Activated T-cell treated with anti-CD3 and anti-CD28 coated beads, Interleukin-2, amount 50 U/mL, for 4 hours (primary cell): Measurements from ENCODE around the gene EVI5. TPM values are rescaled to one million over a fixed set of nuclear protein-coding genes. Genes with fewer than 3 reads are reported as not detected.
"Not testable (repeated sequence)": the region's sequence is repeated elsewhere in the genome, so short reads cannot be mapped to it uniquely, and the experiment has no call there.

Experiments
- ATAC-seq, 2 donors: fragments of 200-7000 bp; cut with Tn5 transposase; one replicate each; pipeline ENCODE4 v1.10.0; 2021
- DNase-seq: peaks from one replicate; pipeline ENCODE4 v3.0.0-alpha.2; 2020
- H3K27me3 Mint-ChIP-seq: one replicate; pipeline ENCODE4 v1.8.0; 2021; ENCODE audit warnings: low read depth, mixed read lengths
- H3K36me3 Mint-ChIP-seq: one replicate; pipeline ENCODE4 v1.8.0; 2022; ENCODE audit warnings: mixed read lengths; ENCODE audit not compliant: insufficient read depth
- H3K4me1 Mint-ChIP-seq: one replicate; pipeline ENCODE4 v1.8.0; 2021; ENCODE audit warnings: low read depth, mixed read lengths
- H3K4me3 Mint-ChIP-seq: one replicate; pipeline ENCODE4 v1.8.0; 2021; ENCODE audit warnings: mild to moderate bottlenecking, moderate library complexity, mixed read lengths
- H3K9me3 Mint-ChIP-seq: one replicate; pipeline ENCODE4 v1.8.0; 2021; ENCODE audit warnings: mixed read lengths
- total RNA-seq, 3 donors: library from RNA; stranded (reverse); gene quantifications; one replicate each; pipeline ENCODE4 v1.2.1, GENCODE V29; 2021

Gene EVI5
- total RNA-seq, 3 donors from 2014 or later, result 28.7 to 32.9 (median 29.8) TPM

DNA sequence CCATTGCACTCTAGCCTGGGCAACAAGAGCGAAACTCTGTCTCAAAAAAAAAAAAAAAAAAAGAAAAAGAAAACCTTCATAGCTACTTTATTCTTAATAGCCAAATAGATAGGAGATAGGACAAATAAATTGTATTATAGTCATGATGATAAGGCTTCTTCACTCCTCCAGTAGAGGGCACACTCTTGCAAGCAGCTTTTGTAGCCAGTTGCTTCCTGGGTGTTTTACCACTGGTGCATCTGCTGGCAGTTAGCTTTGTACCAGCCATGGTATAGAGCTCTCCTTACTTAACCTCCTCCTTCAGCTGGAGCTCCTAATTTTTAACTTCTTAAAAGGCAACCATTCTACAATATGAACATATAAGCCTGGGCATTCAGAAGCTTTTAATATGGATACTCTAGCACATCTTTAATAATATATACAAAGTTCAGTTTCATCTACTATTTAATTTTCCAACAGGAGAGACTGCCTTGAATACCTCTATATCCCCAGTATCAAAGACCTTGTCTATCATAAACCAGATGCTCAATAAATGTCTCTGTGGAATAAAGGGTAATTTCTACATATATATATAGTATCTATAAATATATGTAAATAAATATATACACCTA lies 35.8 kb downstream of the EVI5 start:
- H3K9me3 Mint-ChIP-seq, result no peaks in the 10 kb centered on the region
- H3K36me3 Mint-ChIP-seq, result no peaks in the 10 kb centered on the region
- no peak overlapping the region for H3K4me3 Mint-ChIP-seq
- peak; percentile 7 for DNase-seq
- peaks cover 2% of the 10 kb centered on the region for H3K4me1 Mint-ChIP-seq
- no peaks in the 10 kb centered on the region for H3K27me3 Mint-ChIP-seq
- peak; percentile 55 to 58 for ATAC-seq

GRCh38 chr1:92748138-92748537 lies 36.8 kb downstream of the EVI5 start:
- no peak for DNase-seq
- H3K36me3 Mint-ChIP-seq, result no peaks in the 10 kb centered on the region
- H3K4me3 Mint-ChIP-seq, result no peak overlapping the region
- H3K4me1 Mint-ChIP-seq, result peaks cover 2% of the 10 kb centered on the region
- no peak for ATAC-seq
- no peaks in the 10 kb centered on the region for H3K9me3 Mint-ChIP-seq
- no peaks in the 10 kb centered on the region for H3K27me3 Mint-ChIP-seq

- no peaks in the 10 kb centered on the region for H3K36me3 Mint-ChIP-seq
- ATAC-seq, result no peak
- no peak for DNase-seq
- no peaks in the 10 kb centered on the region for H3K27me3 Mint-ChIP-seq
- peaks cover under 1% of the 10 kb centered on the region for H3K4me1 Mint-ChIP-seq
- H3K9me3 Mint-ChIP-seq, result no peaks in the 10 kb centered on the region
- no peak overlapping the region for H3K4me3 Mint-ChIP-seq
Measured at GRCh38 chr1:92747735-92748134, 37.2 kb downstream of the EVI5 start.

DNA sequence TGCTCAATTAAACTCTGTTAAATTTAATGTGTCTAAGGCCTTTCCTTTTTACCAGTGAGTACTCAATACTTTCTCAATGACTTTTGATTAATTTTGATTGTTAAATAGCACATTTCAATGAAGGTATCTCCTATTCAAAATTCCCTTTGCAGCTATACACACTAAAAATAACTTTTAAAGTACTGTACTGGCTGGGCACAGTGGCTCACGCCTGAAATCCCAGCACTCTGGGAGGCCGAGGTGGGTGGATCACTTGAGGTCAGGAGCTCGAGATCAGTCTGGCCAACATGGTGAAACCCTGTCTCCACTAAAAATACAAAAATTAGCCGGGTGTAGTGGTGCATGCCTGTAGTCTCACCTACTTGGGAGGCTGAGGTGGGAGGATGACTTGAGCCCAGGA lies 38.7 kb downstream of the EVI5 start:
- H3K36me3 Mint-ChIP-seq, ATAC-seq, H3K4me3 Mint-ChIP-seq, H3K9me3 Mint-ChIP-seq, DNase-seq, H3K4me1 Mint-ChIP-seq, H3K27me3 Mint-ChIP-seq: not testable (repeated sequence)

- Mint-ChIP-seq H3K27me3 (peaks cover 7% of the 10 kb centered on the region), H3K4me3 (no peak overlapping the region), H3K4me1 (no peaks in the 10 kb centered on the region), H3K36me3 (no peaks in the 10 kb centered on the region), H3K9me3 (no peaks in the 10 kb centered on the region)
- ATAC-seq, result no peak
- DNase-seq, result no peak
Measured at GRCh38 chr1:92743221-92743620, 41.7 kb downstream of the EVI5 start.

- Mint-ChIP-seq H3K27me3 (peaks cover 9% of the 10 kb centered on the region), H3K4me3 (no peak overlapping the region), H3K4me1 (no peaks in the 10 kb centered on the region), H3K9me3 (no peaks in the 10 kb centered on the region), H3K36me3 (no peaks in the 10 kb centered on the region)
- ATAC-seq (no peak), DNase-seq (no peak)
Measured at GRCh38 chr1:92739669-92740524, 45.0 kb downstream of the EVI5 start.

DNA sequence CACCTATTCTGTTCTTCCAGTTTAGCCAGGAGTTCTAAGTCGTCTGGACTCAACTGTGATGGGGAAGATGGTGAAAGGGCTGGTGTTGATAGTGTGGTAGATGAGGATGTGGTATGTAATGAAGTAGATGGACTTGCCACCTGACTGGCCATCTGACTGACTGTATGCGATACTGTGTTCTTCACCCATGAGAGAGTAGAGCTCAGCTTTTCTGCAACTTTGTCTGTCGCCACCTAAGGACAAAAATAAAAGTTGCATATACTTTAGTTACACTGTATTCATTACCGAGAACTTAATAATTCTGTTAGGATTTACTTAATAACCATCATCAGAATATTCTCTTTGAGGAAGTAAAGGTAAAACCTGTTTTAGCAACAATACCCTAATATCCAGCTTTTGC lies 48.5 kb downstream of the EVI5 start:
- peaks cover 2% of the 10 kb centered on the region for H3K36me3 Mint-ChIP-seq
- peaks cover 7% of the 10 kb centered on the region for H3K27me3 Mint-ChIP-seq
- DNase-seq, result no peak
- no peak for ATAC-seq
- H3K4me3 Mint-ChIP-seq, result no peak overlapping the region
- H3K4me1 Mint-ChIP-seq, result no peaks in the 10 kb centered on the region
- no peaks in the 10 kb centered on the region for H3K9me3 Mint-ChIP-seq

DNA sequence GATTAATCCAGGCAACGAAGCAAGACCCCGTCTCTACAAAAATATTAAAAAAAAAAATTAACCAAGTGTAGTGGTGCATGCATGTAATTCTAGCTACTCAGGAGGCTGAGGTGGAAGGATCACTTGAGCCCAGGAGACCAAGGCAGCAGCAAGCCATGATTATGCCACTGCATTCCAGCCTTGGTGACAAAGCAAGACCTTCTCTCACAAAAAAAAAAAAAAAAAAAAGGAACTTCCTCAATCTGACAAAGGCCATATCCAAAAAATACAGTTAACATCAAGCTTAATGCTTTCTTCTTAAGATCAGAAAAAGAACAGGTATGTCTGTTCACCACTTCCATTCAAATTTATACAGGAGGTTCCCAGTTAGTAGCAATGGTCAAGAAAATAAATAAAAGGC lies 54.4 kb downstream of the EVI5 start:
- H3K36me3 Mint-ChIP-seq, result peaks cover 2% of the 10 kb centered on the region
- DNase-seq, result no peak
- H3K27me3 Mint-ChIP-seq, result peaks cover 2% of the 10 kb centered on the region
- no peaks in the 10 kb centered on the region for H3K4me1 Mint-ChIP-seq
- H3K4me3 Mint-ChIP-seq, result no peak overlapping the region
- ATAC-seq, result no peak
- H3K9me3 Mint-ChIP-seq, result no peaks in the 10 kb centered on the region

GRCh38 chr1:92728697-92729096 lies 56.2 kb downstream of the EVI5 start:
- Mint-ChIP-seq H3K4me3 (no peak overlapping the region), H3K36me3 (peaks cover 2% of the 10 kb centered on the region), H3K9me3 (no peaks in the 10 kb centered on the region), H3K27me3 (peaks cover 2% of the 10 kb centered on the region), H3K4me1 (no peaks in the 10 kb centered on the region)
- DNase-seq (no peak), ATAC-seq (no peak)

DNA sequence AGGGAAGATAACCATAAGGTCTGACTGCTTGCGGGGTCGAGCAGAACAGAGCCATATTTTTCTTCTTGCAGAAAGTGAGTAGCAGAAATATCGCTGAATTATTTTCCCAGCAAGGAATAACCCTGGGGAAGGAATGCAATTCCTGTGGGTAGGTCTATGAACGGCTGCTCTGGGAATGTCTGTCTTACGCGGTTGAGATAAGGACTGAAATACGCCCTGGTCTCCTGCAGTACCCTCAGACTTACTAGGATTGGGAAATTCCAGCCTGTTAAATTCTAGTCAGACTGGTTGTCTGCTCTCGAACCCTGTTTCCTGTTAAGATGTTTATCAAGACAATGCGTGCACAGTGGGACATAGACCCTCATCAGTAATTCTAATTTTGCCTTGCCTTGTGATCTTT lies 61.2 kb downstream of the EVI5 start:
- not testable (repeated sequence) for H3K4me3 Mint-ChIP-seq, H3K27me3 Mint-ChIP-seq, H3K36me3 Mint-ChIP-seq, H3K4me1 Mint-ChIP-seq, DNase-seq, H3K9me3 Mint-ChIP-seq, ATAC-seq

- H3K27me3 Mint-ChIP-seq, result peaks cover 3% of the 10 kb centered on the region
- DNase-seq (no peak), ATAC-seq (no peak)
- H3K36me3 Mint-ChIP-seq, result no peaks in the 10 kb centered on the region
- H3K4me3 Mint-ChIP-seq, result no peak overlapping the region
- no peaks in the 10 kb centered on the region for H3K9me3 Mint-ChIP-seq
- no peaks in the 10 kb centered on the region for H3K4me1 Mint-ChIP-seq
Measured at GRCh38 chr1:92721886-92722285, 63.0 kb downstream of the EVI5 start.

DNA sequence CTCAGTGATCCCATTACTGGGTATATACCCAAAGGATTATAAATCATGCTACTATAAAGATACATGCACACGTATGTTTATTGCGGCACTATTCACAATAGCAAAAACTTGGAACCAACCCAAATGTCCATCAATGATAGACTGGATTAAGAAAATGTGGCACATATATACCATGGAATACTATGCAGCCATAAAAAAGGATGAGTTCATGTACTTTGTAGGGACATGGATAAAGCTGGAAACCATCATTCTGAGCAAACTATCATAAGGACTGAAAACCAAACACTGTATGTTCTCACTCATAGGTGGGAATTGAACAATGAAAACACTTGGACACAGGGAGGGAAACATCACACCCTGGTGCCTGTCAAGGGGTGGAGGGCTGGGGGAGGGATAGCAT lies 63.8 kb downstream of the EVI5 start:
- H3K4me1 Mint-ChIP-seq, H3K4me3 Mint-ChIP-seq, DNase-seq, H3K9me3 Mint-ChIP-seq, H3K36me3 Mint-ChIP-seq, ATAC-seq, H3K27me3 Mint-ChIP-seq: not testable (repeated sequence)

- H3K4me1 Mint-ChIP-seq, ATAC-seq, H3K36me3 Mint-ChIP-seq: not testable (repeated sequence)
Measured at GRCh38 chr1:92715476-92715951, 69.4 kb downstream of the EVI5 start.

GRCh38 chr1:92713939-92714338 lies 71.0 kb downstream of the EVI5 start:
- ATAC-seq (no peak), DNase-seq (no peak)
- Mint-ChIP-seq H3K4me3 (no peak overlapping the region), H3K4me1 (no peaks in the 10 kb centered on the region), H3K36me3 (no peaks in the 10 kb centered on the region), H3K9me3 (no peaks in the 10 kb centered on the region), H3K27me3 (peaks cover 12% of the 10 kb centered on the region)

More at GRCh38 chr1:92715476-92715951, 69.4 kb downstream of the EVI5 start:
- H3K4me3 Mint-ChIP-seq, DNase-seq, H3K9me3 Mint-ChIP-seq: not testable (repeated sequence)
- H3K27me3 Mint-ChIP-seq, result peaks cover 12% of the 10 kb centered on the region
